B cell (primary cell): ENCODE results near the gene IL36A. TPM values are rescaled to one million over a fixed set of nuclear protein-coding genes. Genes with fewer than 3 reads are reported as not detected.

Experiments used
- ATAC-seq: fragments of 200-7000 bp; cut with Tn5 transposase; one replicate; pipeline ENCODE4 v1.10.0; 2021; ENCODE audit warnings: low read depth, mild to moderate bottlenecking, moderate number of reproducible peaks, moderate library complexity
- CTCF ChIA-PET: fragments of 350-600 bp; sonication (Branson Sonifier 250); formaldehyde crosslinking; loops from one replicate; lab custom pipeline; 2021; ENCODE audit warnings: antibody characterized with exemption, inconsistent platforms; lab: Charles Lee
- POLR2A ChIA-PET: fragments of 350-600 bp; sonication (Branson Sonifier 250); formaldehyde crosslinking; loops from one replicate; lab custom pipeline; 2021; ENCODE audit warnings: antibody characterized with exemption; lab: Charles Lee
- DNase-seq: peaks from one replicate; pipeline ENCODE4 v3.0.0; 2013
- H2AFZ ChIP-seq: 2 replicates; pipeline ENCODE4 v1.6.1; 2012; ENCODE audit warnings: mild to moderate bottlenecking, low read depth, low read length; ENCODE audit not compliant: insufficient read depth, poor library complexity, severe bottlenecking
- H3K27ac ChIP-seq, 2 donors: 1 replicate in 1 of 2; 2 replicates in 1 of 2; pipeline ENCODE4 v1.5.1; 2012 to 2013; ENCODE audit warnings: low read length in 2 of 2, mild to moderate bottlenecking in 2 of 2, moderate library complexity in 1 of 2
- H3K27me3 ChIP-seq, 4 experiments: fragments of 200-600 bp in 1 of 4; sonication (generic) in 1 of 4; replicated peaks in 1 of 4; 1 replicate in 2 of 4; 2 replicates in 2 of 4; pipeline versions ENCODE4 v1.6.1 to v1.7.0; 2013 to 2016; ENCODE audit warnings: low read length in 3 of 4, mild to moderate bottlenecking in 2 of 4, mixed read lengths in 1 of 4, moderate library complexity in 1 of 4; ENCODE audit not compliant: insufficient read depth in 4 of 4, control insufficient read depth in 3 of 4; ENCODE audit errors: control extremely low read depth in 1 of 4
- H3K36me3 ChIP-seq, 2 experiments: replicated peaks in 1 of 2; 1 replicate in 1 of 2; 2 replicates in 1 of 2; pipeline versions ENCODE4 v1.6.1 to v1.7.1; 2013; ENCODE audit warnings: low read length in 1 of 2; ENCODE audit not compliant: insufficient read depth in 2 of 2, control insufficient read depth in 1 of 2; ENCODE audit errors: control extremely low read depth in 1 of 2, extremely low read depth in 1 of 2
- H3K4me1 ChIP-seq, 2 donors: fragments of 200-600 bp in 1 of 2; sonication (generic) in 1 of 2; 1 replicate in 1 of 2; 2 replicates in 1 of 2; pipeline versions ENCODE4 v1.5.1 to v1.6.1; 2013 to 2017; ENCODE audit warnings: low read length in 2 of 2; ENCODE audit not compliant: control insufficient read depth in 2 of 2, insufficient read depth in 2 of 2
- H3K4me2 ChIP-seq: replicated peaks from 2 replicates; pipeline ENCODE3; 2012; ENCODE audit warnings: mild to moderate bottlenecking, low read depth, low read length; ENCODE audit not compliant: poor library complexity, severe bottlenecking
- H3K4me3 ChIP-seq, 5 experiments: fragments of 200-600 bp in 1 of 5; sonication (generic) in 1 of 5; 1 replicate in 3 of 5; 2 replicates in 2 of 5; pipeline versions ENCODE4 v1.5.1 to v1.7.0; 2011 to 2016; ENCODE audit warnings: low read length in 4 of 5, mild to moderate bottlenecking in 4 of 5, low read depth in 2 of 5, control low read depth in 1 of 5, moderate library complexity in 1 of 5; ENCODE audit not compliant: insufficient read depth in 1 of 5; ENCODE audit errors: control extremely low read depth in 1 of 5, extremely low read depth in 1 of 5
- H3K79me2 ChIP-seq: fragments of 200-600 bp; sonication (generic); one replicate; pipeline ENCODE4 v1.6.0; 2016; ENCODE audit warnings: low read length; ENCODE audit not compliant: control insufficient read depth, insufficient read depth
- H3K9ac ChIP-seq: fragments of 200-600 bp; sonication (generic); 2 replicates; pipeline ENCODE4 v1.6.1; 2017; ENCODE audit warnings: mild to moderate bottlenecking, low read length, moderate library complexity
- H3K9me3 ChIP-seq, 3 donors: one replicate each; pipeline versions ENCODE4 v1.6.1 to v1.7.1; 2013; ENCODE audit warnings: low read length in 2 of 3; ENCODE audit not compliant: control insufficient read depth in 2 of 3, insufficient read depth in 1 of 3; ENCODE audit errors: control extremely low read depth in 1 of 3
- H4K20me1 ChIP-seq: 2 replicates; pipeline ENCODE4 v1.6.0; 2012; ENCODE audit warnings: mild to moderate bottlenecking, low read length; ENCODE audit not compliant: insufficient read depth, control insufficient read depth, poor library complexity, severe bottlenecking
- H3K27ac Mint-ChIP-seq: one replicate; pipeline ENCODE4 v1.8.0; 2021; ENCODE audit warnings: mixed read lengths
- H3K27me3 Mint-ChIP-seq: one replicate; pipeline ENCODE4 v1.8.0; 2021; ENCODE audit warnings: mixed read lengths
- H3K4me1 Mint-ChIP-seq: one replicate; pipeline ENCODE4 v1.8.0; 2021; ENCODE audit warnings: mixed read lengths
- H3K4me3 Mint-ChIP-seq: one replicate; pipeline ENCODE4 v1.8.0; 2021; ENCODE audit warnings: mixed read lengths
- H3K9me3 Mint-ChIP-seq: one replicate; pipeline ENCODE4 v1.8.0; 2022; ENCODE audit warnings: mixed read lengths; ENCODE audit not compliant: insufficient read depth
- EZH2 ChIP-seq: IDR thresholded peaks from 2 replicates; pipeline ENCODE4 v1.6.1; 2012; ENCODE audit warnings: borderline replicate concordance, low read depth, mild to moderate bottlenecking, moderate library complexity, low read length; ENCODE audit not compliant: insufficient read depth, poor library complexity, severe bottlenecking
- whole genome bisulfite sequencing: methylation state at CpG from one replicate; pipeline ENCODE4 v1.1.5; 2013; ENCODE audit warnings: missing lambda C conversion rate; ENCODE audit not compliant: insufficient coverage; 5-methylcytosine and 5-hydroxymethylcytosine counted together
- intact Hi-C: fragments of 100-400 bp; cut with micrococcal nuclease; formaldehyde crosslinking; loops from one replicate; pipeline ENCODE4 v1.10.0; 2022
- polyA plus RNA-seq: library from polyadenylated mRNA; depleted of rRNA; stranded (reverse); fragments of >200 nt; gene quantifications from 2 replicates; pipeline ENCODE4 v1.2.3, GENCODE V29; 2012
- total RNA-seq, 2 donors: library from RNA; stranded (reverse); fragments of 120-200 nt in 1 of 2; gene quantifications; 1 replicate in 1 of 2; 2 replicates in 1 of 2; pipeline versions ENCODE4 v1.2.3 to v1.2.4, GENCODE V29; 2013 to 2022
- TF ChIP-seq, protein P1 (sequence below): fragments of 200-600 bp; IDR thresholded peaks from one replicate; pipeline ENCODE4 v1.8.0; 2022; ENCODE audit warnings: antibody characterized with exemption, mild to moderate bottlenecking

Gene IL36A
- total and polyA plus RNA-seq, 2 donors (not counting 1 experiment from before 2014, with no cell fraction given), result not detected

DNA sequence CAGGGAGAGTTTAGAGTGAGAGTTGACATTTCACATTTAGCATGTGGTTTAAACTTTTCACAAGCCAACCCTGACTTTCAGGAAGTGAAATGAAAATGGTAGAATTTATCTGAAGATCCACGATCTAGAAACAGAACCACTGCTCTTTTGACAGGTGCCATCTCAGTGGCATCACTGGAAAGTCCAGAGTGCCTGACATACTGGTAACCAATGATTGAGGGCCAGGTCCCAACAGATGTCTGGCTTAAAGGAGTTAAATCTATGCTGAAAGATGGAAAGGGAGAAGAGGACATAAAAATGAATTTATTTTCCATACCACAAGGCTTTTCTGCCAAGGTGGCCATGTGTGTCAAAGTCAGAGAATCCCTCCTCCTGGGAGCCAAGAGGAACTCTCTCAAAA is 24.7 kb upstream of the IL36A start:
- no peaks in the 10 kb centered on the region for H3K36me3 ChIP-seq
- H2AFZ ChIP-seq, result no peak overlapping the region
- intact Hi-C loops, result no loop called here
- H3K79me2 ChIP-seq, result no peaks in the 10 kb centered on the region
- 0% methylated on average over 1 of the region's 1 CpG for WGBS
- Mint-ChIP-seq H3K27me3 (peaks cover 10% of the 10 kb centered on the region), H3K9me3 (no peaks in the 10 kb centered on the region), H3K4me3 (no peak overlapping the region), H3K27ac (no peak overlapping the region), H3K4me1 (no peaks in the 10 kb centered on the region)
- TF ChIP-seq EZH2, result no peak
- TF ChIP-seq, protein P1, sequence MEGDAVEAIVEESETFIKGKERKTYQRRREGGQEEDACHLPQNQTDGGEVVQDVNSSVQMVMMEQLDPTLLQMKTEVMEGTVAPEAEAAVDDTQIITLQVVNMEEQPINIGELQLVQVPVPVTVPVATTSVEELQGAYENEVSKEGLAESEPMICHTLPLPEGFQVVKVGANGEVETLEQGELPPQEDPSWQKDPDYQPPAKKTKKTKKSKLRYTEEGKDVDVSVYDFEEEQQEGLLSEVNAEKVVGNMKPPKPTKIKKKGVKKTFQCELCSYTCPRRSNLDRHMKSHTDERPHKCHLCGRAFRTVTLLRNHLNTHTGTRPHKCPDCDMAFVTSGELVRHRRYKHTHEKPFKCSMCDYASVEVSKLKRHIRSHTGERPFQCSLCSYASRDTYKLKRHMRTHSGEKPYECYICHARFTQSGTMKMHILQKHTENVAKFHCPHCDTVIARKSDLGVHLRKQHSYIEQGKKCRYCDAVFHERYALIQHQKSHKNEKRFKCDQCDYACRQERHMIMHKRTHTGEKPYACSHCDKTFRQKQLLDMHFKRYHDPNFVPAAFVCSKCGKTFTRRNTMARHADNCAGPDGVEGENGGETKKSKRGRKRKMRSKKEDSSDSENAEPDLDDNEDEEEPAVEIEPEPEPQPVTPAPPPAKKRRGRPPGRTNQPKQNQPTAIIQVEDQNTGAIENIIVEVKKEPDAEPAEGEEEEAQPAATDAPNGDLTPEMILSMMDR, result no peak
- H3K9ac ChIP-seq, result no peak overlapping the region
- H4K20me1 ChIP-seq, result no peaks in the 10 kb centered on the region
- CTCF ChIA-PET, result no interaction called here
- peaks cover 0 to 5% (median 1%) of the 10 kb centered on the region in 4 experiments for H3K27me3 ChIP-seq
- ATAC-seq (no peak), DNase-seq (no peak)
- no peak overlapping the region for H3K4me3 ChIP-seq
- H3K4me2 ChIP-seq, result no peak overlapping the region
- H3K9me3 ChIP-seq, result no peaks in the 10 kb centered on the region
- POLR2A ChIA-PET, result no interaction called here
- H3K27ac ChIP-seq, result no peak overlapping the region
- H3K4me1 ChIP-seq, result no peaks in the 10 kb centered on the region

DNA sequence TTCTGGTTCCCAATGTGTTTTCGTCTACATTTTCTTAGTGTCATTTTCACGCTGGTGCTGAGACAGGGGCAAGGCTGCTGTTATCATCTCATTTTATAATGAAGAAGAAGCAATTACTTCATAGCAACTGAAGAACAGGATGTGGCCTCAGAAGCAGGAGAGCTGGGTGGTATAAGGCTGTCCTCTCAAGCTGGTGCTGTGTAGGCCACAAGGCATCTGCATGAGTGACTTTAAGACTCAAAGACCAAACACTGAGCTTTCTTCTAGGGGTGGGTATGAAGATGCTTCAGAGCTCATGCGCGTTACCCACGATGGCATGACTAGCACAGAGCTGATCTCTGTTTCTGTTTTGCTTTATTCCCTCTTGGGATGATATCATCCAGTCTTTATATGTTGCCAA is 20.2 kb upstream of the IL36A start:
- POLR2A ChIA-PET, result no interaction called here
- Histone ChIP-seq H4K20me1 (no peaks in the 10 kb centered on the region), H3K36me3 (no peaks in the 10 kb centered on the region), H3K9me3 (peaks cover 0 to 5% (median 3%) of the 10 kb centered on the region in 3 donors), H3K79me2 (no peaks in the 10 kb centered on the region), H3K9ac (no peak overlapping the region), H3K4me1 (no peaks in the 10 kb centered on the region), H3K4me3 (no peak overlapping the region), H3K27me3 (no peaks in the 10 kb centered on the region), H2AFZ (no peak overlapping the region), H3K4me2 (no peak overlapping the region), H3K27ac (no peak overlapping the region)
- no peaks in the 10 kb centered on the region for H3K27me3 Mint-ChIP-seq
- H3K9me3 Mint-ChIP-seq, result peaks cover 5% of the 10 kb centered on the region
- H3K4me3 Mint-ChIP-seq, result no peak overlapping the region
- no peak overlapping the region for H3K27ac Mint-ChIP-seq
- WGBS, result no CpG with 5 or more reads among the region's 5 CpGs
- no peak for TF ChIP-seq EZH2
- TF ChIP-seq, protein P1, result no peak
- no peak for ATAC-seq
- DNase-seq, result no peak
- CTCF ChIA-PET, result no interaction called here
- H3K4me1 Mint-ChIP-seq, result no peaks in the 10 kb centered on the region
- intact Hi-C loops, result no loop called here
